MM.1S (cell line): Measurements from ENCODE around the gene EBF3.

Experiments used
- EZH2phosphoT487 ChIP-seq: fragments of 300-600 bp; sonication (generic); IDR thresholded peaks from 2 replicates; pipeline ENCODE4 v1.6.1; 2018; ENCODE audit warnings: antibody characterized with exemption, low read length
- TF ChIP-seq, protein P1 (sequence below): fragments of 300-600 bp; sonication (generic); IDR thresholded peaks from 2 replicates; pipeline ENCODE4 v1.5.1; 2016; ENCODE audit warnings: antibody characterized with exemption, low read length, mixed read lengths

- TF ChIP-seq, protein P1, sequence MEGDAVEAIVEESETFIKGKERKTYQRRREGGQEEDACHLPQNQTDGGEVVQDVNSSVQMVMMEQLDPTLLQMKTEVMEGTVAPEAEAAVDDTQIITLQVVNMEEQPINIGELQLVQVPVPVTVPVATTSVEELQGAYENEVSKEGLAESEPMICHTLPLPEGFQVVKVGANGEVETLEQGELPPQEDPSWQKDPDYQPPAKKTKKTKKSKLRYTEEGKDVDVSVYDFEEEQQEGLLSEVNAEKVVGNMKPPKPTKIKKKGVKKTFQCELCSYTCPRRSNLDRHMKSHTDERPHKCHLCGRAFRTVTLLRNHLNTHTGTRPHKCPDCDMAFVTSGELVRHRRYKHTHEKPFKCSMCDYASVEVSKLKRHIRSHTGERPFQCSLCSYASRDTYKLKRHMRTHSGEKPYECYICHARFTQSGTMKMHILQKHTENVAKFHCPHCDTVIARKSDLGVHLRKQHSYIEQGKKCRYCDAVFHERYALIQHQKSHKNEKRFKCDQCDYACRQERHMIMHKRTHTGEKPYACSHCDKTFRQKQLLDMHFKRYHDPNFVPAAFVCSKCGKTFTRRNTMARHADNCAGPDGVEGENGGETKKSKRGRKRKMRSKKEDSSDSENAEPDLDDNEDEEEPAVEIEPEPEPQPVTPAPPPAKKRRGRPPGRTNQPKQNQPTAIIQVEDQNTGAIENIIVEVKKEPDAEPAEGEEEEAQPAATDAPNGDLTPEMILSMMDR = no peak
- TF ChIP-seq EZH2phosphoT487 = no peak
These were observed 167.2 kb downstream of the EBF3 start for GRCh38 chr10:129796710-129797420.
